ENCODE measurements around the gene CMPK1.
"Not testable (repeated sequence)": the region's sequence is repeated elsewhere in the genome, so short reads cannot be mapped to it uniquely, and the experiment has no call there.

Gene CMPK1, protein sequence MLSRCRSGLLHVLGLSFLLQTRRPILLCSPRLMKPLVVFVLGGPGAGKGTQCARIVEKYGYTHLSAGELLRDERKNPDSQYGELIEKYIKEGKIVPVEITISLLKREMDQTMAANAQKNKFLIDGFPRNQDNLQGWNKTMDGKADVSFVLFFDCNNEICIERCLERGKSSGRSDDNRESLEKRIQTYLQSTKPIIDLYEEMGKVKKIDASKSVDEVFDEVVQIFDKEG

DNA sequence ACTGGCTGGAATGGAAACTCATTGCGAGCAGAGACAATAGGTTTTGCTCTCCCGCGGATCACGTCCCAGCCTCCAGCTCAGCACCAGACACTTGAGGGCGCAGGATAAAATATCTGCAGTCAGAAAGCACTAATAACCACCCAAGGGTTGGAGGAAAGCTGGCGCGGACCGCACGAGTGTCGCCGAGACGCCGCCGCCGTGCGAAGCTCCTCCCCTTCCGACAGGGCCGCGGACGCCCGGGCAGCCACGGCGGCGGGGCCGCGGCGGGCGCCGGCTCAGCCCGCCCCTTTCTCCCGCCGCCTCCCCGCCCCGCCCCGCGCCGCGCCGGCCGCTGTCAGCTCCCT, at the start of gene CMPK1:
Gene CMPK1, plus strand, starts transcription at position 213 of the 344 bp plus-strand sequence. CDS start 156 bp downstream, outside the sequence.
- DNase-seq, result peak; percentile 88

DNA sequence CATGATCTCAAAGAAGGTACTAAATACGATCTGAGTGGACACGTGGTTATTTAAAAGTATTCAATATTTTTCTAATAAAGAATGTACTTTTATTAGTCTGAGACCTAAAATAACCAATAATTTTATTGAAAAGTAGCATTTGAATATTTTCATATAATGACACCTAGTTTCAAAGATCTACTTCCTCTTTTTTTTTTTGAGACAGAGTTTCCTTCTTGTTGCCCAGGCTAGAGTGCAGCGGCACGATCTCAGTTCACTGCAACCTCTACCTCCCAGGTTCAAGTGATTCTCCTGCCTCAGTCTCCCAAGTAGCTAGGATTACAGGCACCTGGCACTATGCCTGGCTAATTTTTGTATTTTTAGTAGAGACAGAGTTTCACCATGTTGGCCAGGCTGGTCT, 45.5 kb upstream of the CMPK1 start:
- not testable (repeated sequence) for DNase-seq

DNA sequence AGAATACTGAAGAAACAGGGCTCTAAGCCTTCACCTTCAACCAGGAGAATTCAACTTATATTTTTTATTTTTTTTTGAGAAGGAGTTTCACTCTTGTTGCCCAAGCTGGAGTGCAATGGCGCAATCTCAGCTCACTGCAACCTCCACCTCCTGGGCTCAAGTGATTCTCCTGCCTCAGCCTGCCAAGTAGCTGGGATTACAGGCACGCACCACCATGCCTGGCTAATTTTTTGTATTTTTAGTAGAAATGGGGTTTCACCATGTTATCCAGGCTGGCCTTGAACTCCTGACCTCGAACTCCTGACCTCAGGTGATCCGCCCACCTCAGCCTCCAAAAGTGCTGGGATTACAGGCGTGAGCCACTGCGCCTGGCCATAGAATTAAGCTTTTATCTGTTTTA, 38.7 kb upstream of the CMPK1 start:
- DNase-seq, result not testable (repeated sequence)

DNA sequence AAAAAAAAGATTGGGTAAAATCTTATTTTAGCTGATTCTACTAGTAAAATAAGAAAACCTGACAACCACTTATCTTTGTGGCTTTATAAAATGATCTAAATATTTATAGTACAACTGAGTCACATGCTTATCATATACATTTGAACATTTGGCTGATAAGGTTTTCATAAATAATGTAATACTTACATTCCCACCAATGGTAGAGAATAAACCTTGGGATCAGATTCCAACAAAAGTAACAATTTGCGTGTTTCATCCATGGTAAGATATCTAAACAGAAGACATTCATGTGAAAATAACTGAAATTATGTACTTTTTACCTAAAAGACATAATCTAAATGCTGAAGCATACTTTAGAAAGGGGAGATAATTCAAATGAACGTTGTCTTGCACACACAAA, 38.0 kb upstream of the CMPK1 start:
- no peak for DNase-seq

DNA sequence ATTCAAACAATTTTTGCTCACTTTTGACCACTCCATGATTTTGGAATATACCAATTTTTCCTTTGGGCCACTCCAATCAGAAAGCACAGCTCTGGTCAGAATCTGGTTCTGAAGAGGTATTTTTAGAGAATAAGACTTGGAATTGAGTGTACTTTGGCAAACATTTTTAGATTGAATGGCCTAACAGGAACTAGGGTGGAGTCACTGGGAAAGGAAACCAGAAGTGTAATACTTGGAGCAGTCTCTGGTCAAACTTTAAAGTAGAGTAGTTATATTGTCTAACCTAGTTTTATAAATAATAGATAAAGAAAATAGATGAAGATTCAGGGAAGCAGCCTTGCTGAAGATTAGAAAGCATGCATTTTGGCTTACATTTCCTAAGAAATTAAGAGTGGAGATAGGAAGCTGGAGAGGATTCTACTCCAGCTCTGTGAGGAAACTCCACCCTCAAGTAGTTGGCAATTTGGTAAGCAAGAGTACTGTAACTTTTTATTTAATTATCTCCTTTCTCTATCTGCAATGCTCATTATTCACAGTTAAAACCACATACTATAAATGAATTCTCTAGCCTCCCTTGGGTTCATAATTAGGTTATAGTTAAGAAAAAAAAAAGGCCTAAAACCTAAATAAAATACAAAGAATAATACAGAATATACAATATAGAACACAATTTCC, 35.4 kb upstream of the CMPK1 start:
- no peak for DNase-seq

DNA sequence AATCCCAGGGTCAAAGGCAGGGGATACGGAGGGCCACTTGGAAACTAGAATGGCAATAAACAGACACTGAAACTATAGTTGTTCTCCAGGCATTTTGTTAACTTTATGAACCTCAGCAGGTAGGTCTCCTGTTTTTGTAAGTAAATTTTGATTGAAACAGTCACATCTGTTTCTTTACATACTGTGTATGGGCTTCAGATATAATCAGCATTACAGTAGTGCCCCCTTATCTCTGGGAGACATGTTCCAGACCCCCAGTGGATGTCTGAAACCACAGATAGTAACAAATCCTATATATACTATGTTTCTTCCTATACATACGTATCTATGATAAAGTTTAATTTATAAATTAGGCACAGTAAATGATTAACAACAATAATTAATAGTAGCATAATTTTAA, 31.1 kb upstream of the CMPK1 start:
- DNase-seq, result no peak

DNA sequence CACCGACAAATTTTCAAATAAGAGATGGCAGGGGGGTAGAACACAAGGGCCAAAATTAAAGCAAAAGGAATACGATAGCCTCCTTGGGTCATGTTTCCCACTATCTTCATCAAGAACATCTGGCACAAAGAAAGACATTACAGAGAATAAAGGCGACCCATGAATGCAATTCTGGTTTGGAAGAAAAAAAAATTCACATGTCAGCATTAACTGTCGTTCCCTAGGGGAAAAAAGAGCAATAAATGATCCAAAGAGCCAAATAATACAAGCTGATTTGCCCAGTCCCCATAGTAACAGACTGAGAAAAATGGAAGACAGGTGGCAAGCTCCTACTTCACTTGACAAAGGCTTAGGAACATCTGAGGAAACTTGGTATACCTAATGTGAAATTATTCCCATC, 24.2 kb upstream of the CMPK1 start:
- no peak for DNase-seq

DNA sequence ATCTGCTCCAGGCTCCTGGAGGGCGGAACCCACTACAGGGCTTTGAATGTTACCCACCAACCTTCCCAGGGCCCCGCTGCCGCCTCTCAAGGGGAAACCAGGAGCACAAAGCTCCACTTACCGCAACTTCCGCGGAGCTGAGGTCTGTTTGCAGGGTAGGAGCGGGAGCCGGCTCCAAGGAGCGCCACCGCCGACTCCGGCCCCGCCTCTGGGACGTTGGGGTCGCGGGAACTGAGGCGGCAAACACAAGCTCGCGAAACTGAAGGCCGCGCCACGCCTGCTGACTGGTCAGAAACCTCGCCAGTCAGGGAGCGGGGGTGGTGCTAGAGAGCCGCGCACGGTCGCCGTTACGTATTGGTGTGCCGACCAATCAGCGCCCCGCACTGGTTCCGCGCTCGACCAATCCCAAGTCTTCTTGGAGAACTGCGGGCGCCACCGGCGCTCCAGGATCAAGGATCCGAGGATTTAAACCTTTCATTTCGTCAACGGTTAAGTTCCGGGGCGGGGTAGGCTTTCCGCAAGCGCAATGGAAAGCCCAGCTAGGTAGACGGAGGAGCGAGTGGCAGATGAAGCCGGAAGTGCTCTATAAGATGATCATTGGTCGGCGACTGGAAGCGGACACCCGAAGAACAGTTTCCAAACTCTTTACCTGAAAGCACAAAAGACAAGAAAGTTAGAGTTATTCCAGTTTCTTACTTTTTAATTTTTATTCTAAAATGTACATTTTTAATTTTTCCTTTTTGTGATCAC, 19.5 kb upstream of the CMPK1 start, which contains the start of gene STIL:
Gene STIL, minus strand, starts transcription at position 233 of the 750 bp plus-strand sequence. CDS start 3,828 bp downstream, outside the sequence.
- peak; percentile 100 for DNase-seq

DNA sequence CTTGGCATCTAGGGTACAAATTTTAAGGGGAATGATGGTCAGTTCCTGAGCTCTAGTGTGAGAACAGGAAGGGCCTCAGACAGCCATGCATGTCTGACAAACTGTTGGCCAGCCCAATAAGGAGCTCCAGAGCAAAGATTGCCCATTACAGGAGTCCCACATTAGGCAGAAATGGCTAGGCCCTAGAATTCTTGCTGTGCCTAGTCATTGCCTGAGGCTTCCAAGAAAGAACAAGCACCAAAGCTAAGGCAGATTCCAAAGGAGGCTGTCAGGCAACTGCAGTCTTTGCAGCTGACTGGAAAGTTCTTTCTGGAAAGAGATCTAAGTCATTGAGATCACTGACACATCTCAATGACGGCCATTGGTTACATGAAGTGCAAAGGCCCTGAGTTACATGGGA, 15.7 kb upstream of the CMPK1 start:
- peak; percentile 82 for DNase-seq

DNA sequence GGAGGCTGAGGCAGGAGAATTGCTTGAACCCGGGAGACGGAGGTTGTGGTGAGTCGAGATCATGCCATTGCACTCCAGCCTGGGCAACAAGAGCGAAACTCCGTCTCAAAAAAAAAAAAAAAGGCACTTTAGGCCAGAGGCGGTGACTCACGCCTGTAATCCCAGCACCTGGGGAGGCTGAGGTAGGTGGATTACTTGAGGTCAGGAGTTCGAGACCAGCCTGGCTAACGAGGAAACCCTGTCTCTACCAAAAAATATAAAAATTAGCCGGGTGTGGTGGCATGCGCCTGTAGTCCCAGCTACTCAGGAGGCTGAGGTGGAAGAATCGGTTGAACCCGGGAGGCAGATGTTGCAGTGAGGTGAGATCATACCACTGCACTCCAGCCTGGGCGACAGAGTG, 13.6 kb upstream of the CMPK1 start:
- DNase-seq, result not testable (repeated sequence)

DNA sequence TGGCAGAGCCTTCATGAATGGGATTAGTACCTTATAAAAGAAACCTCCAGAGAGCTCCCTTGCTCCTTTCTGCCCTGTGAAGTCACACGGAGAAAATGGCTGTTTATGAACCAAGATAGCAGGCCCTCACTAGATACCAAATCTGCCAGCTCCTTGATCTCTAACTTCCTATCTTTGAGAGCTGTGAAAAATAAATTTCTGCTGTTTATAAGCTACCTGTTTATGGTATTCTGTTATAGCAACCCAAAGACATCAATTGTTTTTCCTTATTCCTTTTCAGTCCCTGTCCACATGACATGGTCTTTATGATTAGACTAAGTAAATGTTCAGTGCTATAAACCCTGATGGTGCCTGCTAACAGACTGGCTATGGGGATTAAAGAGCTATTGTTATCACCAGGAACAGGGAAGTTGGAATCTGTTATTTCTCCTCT, 10.0 kb upstream of the CMPK1 start:
- no peak for DNase-seq

DNA sequence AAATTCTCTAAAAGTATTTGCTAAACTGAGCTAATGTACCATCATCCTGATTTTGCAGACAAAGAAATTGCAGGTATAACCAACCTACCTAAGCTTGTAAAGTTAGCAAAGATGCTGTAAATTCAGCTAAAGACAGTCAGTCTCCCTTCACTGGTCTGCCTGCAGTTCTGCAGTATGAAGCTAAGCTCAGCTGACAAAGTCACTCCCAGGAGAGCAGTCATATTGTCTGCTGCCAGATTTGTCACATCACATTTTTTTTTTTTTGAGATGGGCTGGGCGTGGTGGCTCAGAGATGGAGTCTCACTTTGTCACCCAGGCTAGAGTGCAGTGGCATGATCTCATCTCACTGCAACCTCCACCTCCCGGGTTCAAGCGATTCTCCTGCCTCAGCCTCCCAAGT, 8.9 kb upstream of the CMPK1 start:
- no peak for DNase-seq

DNA sequence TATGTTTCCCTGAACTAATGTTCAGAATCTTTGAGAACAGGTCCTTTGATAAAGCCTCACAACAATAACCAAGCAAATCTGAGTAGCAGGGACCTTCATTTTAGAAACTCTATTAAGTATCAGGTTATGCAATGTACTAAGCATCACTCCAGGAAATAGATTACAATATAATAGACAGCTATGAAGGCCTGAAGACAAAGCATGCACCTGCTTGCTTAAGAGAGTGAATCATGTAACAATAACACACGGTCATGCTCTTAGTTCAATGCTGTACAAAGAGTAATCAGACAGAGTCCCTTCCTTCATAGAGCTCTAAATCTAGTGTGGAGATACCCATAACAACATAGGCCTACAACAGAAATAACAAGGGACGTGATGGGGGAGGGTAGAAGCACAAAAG, 8.1 kb upstream of the CMPK1 start:
- DNase-seq, result no peak

DNA sequence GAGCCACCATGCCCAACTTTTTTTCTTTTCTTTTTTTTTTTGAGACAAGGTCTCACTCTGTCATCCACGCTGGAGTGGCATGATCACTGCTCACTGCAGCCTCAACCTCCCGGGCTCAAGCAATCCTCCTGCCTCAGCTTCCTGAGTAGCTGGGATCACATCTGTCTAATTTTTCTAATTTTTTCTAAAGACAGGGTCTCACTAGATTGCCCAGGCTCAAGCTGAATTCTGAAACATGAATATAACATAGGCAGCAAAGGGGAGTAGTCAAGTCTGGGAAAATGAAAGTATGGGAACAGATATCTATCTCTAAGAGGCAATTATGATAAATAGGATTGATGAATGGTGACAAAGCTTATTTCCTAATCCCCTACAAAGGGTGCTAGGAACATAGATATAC, 7.3 kb upstream of the CMPK1 start:
- no peak for DNase-seq

DNA sequence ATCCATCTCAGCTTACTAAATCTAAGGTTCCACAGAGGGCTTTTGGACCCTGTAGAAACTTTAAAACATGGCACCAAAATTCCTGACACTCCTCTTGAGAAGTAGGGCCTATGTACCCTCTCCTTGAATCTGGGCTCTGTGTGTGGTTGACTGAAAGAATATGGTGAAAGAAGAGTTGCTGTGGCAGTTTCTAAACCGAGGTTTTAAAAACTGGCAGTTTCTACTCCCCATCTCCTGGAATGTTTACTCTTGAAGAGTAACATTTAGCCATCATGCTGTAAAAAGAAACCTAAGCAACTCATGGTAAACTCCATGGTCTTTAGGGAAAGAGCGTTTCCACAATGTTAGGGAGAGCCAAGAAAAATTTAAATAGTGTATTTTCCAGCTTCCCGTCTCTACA, 4.6 kb upstream of the CMPK1 start:
- no peak for DNase-seq

DNA sequence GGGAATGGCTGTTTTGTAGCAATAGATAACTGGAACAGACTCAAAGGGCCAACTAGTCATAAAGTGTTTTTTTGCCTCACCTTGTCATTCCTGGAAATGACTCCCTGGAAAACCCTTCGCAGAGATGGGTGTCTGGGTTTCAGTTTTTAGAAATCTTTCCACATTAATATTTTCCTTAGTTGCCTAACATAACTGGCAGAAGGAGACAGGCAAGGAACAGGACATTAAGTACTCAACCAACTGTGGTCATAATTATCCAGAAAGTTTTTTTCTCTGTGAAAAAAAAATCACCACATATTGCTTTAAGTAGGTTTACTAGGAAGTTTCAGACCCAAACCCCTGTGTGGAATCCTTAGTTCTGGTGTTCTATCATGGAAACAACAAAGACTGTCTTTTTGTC, 3.4 kb upstream of the CMPK1 start:
- DNase-seq, result no peak

DNA sequence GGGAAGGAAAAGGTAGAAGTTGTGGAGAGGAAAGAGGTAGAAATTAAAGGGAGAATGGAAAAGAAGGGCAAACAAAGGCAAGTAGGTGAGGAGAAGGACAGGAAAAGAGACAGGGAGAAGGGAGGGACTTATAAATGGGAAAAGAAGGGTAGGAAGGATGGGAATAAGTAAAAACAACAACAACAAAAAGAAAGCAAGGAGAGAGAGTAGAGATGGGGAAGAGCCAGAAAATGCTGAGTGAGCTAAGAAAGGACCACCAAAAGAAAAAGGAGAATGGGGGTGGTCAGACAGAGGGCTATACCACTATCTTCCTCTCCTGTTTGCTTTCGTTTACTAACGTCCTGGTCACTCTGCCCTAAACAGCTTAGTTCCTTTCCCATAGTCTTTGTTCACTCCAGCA, 1.7 kb upstream of the CMPK1 start:
- DNase-seq, result no peak

DNA sequence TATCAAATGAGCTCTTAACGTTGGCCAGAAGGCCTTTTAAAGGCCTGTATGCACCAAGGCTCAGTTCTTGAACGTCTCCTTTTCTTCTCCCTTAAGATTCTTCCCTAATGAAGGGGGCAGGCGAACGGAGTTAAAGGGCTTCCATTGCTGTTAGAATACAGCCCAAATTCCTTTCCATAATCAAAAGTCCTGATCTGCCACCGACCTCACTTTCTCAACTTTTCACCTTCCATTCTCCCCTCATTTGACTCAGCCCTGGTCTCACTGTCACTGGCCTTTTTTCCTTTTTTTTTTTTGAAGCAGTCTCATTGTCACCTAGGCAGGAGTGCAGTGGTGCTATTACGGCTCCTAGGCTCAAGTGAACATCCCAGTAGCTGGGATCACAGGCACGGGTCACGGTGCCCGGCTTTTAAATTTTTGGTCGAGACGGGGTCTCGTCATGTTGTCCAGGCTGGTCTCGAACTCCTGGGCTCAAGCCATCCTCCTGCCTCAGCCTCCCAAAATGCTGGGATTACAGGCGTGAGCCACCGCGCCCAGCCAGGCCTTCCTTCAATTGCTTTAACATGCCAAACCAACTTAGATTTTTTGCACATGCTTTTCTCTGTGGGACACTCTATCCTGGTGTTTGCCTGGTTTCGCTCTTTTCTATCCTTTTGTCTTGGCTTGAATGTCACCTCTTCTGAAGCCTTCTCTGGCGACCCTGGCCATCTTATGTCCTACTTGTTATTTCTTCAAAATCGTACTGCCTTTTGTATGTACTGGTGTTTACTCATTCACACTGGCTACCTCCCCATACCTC, 612 bp upstream of the CMPK1 start:
- DNase-seq, result no peak

DNA sequence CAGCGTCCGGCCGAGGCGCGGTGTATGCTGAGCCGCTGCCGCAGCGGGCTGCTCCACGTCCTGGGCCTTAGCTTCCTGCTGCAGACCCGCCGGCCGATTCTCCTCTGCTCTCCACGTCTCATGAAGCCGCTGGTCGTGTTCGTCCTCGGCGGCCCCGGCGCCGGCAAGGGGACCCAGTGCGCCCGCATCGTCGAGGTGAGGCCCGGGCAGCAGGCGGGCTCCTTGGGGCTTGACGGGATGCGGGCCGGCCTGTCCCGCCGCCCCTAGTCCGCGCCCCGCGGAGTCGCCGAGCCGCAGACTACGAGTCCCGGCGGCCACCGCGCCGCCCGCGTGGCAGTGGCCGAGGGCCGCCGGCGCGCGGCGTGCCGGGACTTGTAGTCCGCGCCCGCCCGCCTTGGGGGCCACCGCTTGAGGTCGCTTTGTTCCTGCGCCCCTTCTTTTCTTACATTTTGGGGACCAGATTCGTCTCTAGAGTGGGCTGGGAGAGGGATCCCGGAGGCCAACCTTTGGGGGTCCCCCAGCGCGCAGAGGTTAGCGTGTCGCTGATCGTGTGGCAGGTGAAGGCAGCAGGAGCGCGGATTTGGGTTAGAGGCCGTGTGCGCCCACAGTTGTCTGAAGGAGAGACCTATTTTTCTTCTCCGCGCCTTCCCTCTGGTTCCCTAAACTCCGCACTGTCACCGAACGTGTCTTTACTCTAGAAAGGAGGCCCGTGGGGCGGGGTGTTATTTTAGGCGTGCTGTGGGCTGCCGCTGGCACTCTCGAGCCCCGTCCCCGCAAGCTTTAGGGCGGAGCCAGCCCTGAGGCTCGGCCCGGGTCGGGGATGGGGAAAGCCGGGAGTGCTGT, 553 bp downstream of the CMPK1 start:
- DNase-seq, result peak; percentile 79

DNA sequence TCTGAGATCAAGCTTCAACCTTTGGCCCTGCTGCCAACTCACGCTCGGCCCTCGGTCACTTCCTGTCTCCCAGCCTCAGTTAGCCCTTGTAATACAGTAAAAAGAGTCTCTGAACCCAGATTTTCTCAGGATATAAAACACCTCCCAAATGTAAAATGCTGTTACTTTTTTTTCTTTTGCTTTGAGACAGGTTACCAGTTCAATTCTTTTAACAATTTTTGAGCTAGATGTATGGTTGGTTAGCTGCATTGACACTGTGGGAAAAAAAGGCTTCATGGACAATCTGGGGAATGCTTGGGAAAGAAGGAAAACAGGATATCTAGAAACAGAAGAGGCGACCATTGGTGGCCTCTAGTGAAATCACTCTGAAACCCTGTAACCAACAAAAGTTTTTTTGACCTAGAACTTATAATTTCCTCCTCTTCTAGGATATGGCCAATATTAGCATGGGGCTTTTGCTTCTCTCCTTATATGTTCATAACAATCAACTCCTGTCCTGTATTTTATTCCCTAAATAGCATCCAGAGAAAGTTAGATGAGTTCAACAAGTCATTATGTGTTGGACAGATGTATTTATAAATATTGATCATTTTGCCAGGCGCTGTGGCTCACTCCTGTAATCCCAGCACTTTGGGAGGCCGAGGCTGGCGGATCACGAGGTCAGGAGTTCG, 1.3 kb downstream of the CMPK1 start:
- peak; percentile 2 for DNase-seq

DNA sequence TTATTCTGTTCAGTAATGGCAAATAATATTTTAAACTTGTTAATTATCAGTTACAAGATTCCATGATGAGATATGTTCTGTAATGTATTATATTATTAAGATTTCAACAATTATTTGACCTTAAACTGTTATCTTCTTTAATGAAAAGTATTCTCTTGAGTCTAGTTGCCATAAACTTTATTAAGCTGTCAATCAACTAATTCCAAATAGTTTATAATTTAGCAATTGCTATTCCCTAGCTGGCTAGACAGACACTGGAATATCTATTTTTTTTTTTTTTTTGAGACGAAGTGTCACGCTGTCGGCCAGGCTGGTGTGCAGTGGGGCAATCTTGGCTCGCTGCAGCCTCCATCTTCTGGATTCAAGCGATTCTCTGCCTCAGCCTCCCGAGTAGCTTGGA, 3.8 kb downstream of the CMPK1 start:
- DNase-seq, result no peak

Data from fibroblast of skin of right quadriceps (primary cell).